ENCODE data around the gene FGB.

DNA sequence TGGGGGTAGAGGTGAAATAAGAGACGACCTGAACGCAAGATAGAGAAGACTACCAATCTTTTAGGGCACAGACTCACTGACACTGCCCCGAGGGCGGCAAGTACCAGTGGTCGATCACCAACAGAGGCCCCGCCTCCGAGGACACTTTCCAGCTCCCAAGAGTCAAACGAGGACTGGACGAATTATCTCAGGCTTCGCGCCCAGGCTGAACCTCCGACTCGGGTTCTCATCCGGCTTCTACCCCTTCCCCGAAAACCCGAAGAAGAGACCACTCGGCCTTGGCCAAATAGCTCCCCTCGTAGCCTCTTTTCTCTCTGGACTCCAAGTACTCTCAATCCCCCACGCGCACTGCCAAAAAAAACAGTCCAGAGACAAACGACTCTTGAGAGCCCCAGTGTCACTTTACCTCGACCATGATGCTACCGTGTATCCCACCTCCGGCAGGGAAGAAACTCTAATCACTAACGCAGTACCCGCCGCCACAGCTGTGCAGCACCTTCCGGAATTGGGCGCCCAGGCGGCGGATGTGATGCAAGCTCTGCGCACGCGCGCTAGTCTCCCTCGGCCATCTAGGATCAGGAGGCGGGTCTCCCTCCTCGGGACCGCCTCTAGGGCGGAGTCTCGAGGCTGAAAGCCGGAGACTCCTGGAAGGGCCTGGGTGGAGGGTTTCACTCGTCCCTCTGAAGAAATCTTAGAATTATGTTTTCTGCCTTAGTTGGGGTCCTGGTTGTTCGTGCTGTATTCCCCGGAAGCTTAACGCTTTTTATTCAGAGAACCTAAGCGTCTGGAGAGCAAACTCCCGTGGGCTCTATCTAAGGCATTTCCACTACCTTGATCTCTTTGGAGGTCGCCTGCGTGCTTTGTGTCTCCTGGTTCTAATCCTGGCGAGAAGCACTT lies 12.7 kb upstream of the FGB start, which contains the start of gene PLRG1:
- TF ChIP-seq TCF7L2 (IDR thresholded peaks at IDR 0.05; ENCODE audit: low read depth, low read length) (no peak), POLR2AphosphoS5 (IDR thresholded peaks at IDR 0.05; ENCODE audit: low read depth, low read length) (peak; percentile 72), SIN3A (IDR thresholded peaks at IDR 0.05; ENCODE audit: borderline replicate concordance, insufficient read depth, low read depth, low read length) (no peak)
- TF ChIP-seq, protein P1, sequence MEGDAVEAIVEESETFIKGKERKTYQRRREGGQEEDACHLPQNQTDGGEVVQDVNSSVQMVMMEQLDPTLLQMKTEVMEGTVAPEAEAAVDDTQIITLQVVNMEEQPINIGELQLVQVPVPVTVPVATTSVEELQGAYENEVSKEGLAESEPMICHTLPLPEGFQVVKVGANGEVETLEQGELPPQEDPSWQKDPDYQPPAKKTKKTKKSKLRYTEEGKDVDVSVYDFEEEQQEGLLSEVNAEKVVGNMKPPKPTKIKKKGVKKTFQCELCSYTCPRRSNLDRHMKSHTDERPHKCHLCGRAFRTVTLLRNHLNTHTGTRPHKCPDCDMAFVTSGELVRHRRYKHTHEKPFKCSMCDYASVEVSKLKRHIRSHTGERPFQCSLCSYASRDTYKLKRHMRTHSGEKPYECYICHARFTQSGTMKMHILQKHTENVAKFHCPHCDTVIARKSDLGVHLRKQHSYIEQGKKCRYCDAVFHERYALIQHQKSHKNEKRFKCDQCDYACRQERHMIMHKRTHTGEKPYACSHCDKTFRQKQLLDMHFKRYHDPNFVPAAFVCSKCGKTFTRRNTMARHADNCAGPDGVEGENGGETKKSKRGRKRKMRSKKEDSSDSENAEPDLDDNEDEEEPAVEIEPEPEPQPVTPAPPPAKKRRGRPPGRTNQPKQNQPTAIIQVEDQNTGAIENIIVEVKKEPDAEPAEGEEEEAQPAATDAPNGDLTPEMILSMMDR (IDR thresholded peaks at IDR 0.05) = no peak
